HFFc6 (cell line): Measurements from ENCODE around the gene ABI1. TPM values are rescaled to one million over a fixed set of nuclear protein-coding genes. Genes with fewer than 3 reads are reported as not detected.

ENCODE experiments used
- DNase-seq: peaks from one replicate; pipeline ENCODE4 v3.0.0-alpha.2; 2018
- H3K27ac Mint-ChIP-seq: 2 replicates; pipeline ENCODE4 v1.8.0; 2020; ENCODE audit warnings: mild to moderate bottlenecking, mixed read lengths
- H3K27me3 Mint-ChIP-seq: 2 replicates; pipeline ENCODE4 v1.8.0; 2021; ENCODE audit warnings: mild to moderate bottlenecking, moderate library complexity, mixed read lengths; ENCODE audit not compliant: insufficient read depth
- H3K36me3 Mint-ChIP-seq: 2 replicates; pipeline ENCODE4 v1.8.0; 2021; ENCODE audit warnings: low read depth, mixed read lengths
- H3K4me1 Mint-ChIP-seq: 2 replicates; pipeline ENCODE4 v1.8.0; 2020; ENCODE audit warnings: low read depth, mixed read lengths
- H3K4me3 Mint-ChIP-seq: 2 replicates; pipeline ENCODE4 v1.8.0; 2020; ENCODE audit warnings: mild to moderate bottlenecking, moderate library complexity, mixed read lengths
- H3K9me3 Mint-ChIP-seq: 2 replicates; pipeline ENCODE4 v1.8.0; 2020; ENCODE audit warnings: mild to moderate bottlenecking, mixed read lengths
- CTCF ChIP-seq: fragments of 200-600 bp; sonication (generic); IDR thresholded peaks from 2 replicates; pipeline ENCODE4 v1.5.0; 2021; ENCODE audit warnings: antibody characterized with exemption, mild to moderate bottlenecking
- total RNA-seq, 6 experiments: library from RNA; stranded (reverse); fragmentation: NEBNext Ultra II Directional; extraction: Animal tissue kit (Norgen Biotek cat#: 25700); gene quantifications; 2 replicates in 1 of 6; 3 replicates in 5 of 6; pipeline ENCODE4 v1.2.3, GENCODE V29; 2021

Gene ABI1
- total RNA-seq, 6 experiments from 2014 or later, result 48.0 to 56.5 (median 53.3) TPM

GRCh38 chr10:26738301-26738911 lies 122.4 kb downstream of the ABI1 start:
- no peak for DNase-seq
- Mint-ChIP-seq H3K9me3 (no peaks in the 10 kb centered on the region), H3K4me3 (no peak overlapping the region), H3K36me3 (peaks cover 28% of the 10 kb centered on the region), H3K27me3 (peaks cover 2% of the 10 kb centered on the region; the same call in 1 of the 2 replicates), H3K4me1 (peaks cover 6% of the 10 kb centered on the region), H3K27ac (0 out of 2 replicates have a peak overlapping the region, but pooled peaks have one; percentile 9)
- no peak for TF ChIP-seq CTCF

- peaks cover 2% of the 10 kb centered on the region; the same call in 1 of the 2 replicates for H3K27me3 Mint-ChIP-seq
- no peaks in the 10 kb centered on the region for H3K9me3 Mint-ChIP-seq
- no peak for TF ChIP-seq CTCF
- peaks cover 23% of the 10 kb centered on the region for H3K36me3 Mint-ChIP-seq
- H3K4me3 Mint-ChIP-seq, result no peak overlapping the region
- H3K27ac Mint-ChIP-seq, result 0 out of 2 replicates have a peak overlapping the region, but pooled peaks have one; percentile 9
- no peaks in the 10 kb centered on the region for H3K4me1 Mint-ChIP-seq
- no peak for DNase-seq
Measured at GRCh38 chr10:26737730-26738129, 123.0 kb downstream of the ABI1 start.

- TF ChIP-seq CTCF, result no peak
- no peak for DNase-seq
- H3K27ac Mint-ChIP-seq, result no peak overlapping the region
- no peak overlapping the region for H3K4me3 Mint-ChIP-seq
- H3K4me1 Mint-ChIP-seq, result no peaks in the 10 kb centered on the region
- peaks cover 12% of the 10 kb centered on the region; the same call in 1 of the 2 replicates for H3K36me3 Mint-ChIP-seq
- H3K27me3 Mint-ChIP-seq, result no peaks in the 10 kb centered on the region
- H3K9me3 Mint-ChIP-seq, result no peaks in the 10 kb centered on the region
Measured at GRCh38 chr10:26735435-26735834, 125.3 kb downstream of the ABI1 start.

GRCh38 chr10:26733750-26734568 lies 126.8 kb downstream of the ABI1 start:
- TF ChIP-seq CTCF, result no peak
- no peak overlapping the region for H3K27ac Mint-ChIP-seq
- H3K4me3 Mint-ChIP-seq, result no peak overlapping the region
- H3K27me3 Mint-ChIP-seq, result no peaks in the 10 kb centered on the region
- H3K4me1 Mint-ChIP-seq, result no peaks in the 10 kb centered on the region
- H3K9me3 Mint-ChIP-seq, result no peaks in the 10 kb centered on the region
- 0 out of 2 replicates have a peak, but pooled peaks cover 5% of the 10 kb centered on the region for H3K36me3 Mint-ChIP-seq
- no peak for DNase-seq

- no peaks in the 10 kb centered on the region; the same call in 1 of the 2 replicates for H3K4me1 Mint-ChIP-seq
- H3K4me3 Mint-ChIP-seq, result no peak overlapping the region
- DNase-seq, result no peak
- H3K27me3 Mint-ChIP-seq, result no peaks in the 10 kb centered on the region
- TF ChIP-seq CTCF, result no peak
- no peaks in the 10 kb centered on the region for H3K9me3 Mint-ChIP-seq
- peaks cover 12% of the 10 kb centered on the region; the same call in 1 of the 2 replicates for H3K36me3 Mint-ChIP-seq
- H3K27ac Mint-ChIP-seq, result no peak overlapping the region
Measured at GRCh38 chr10:26730552-26730951, 130.2 kb downstream of the ABI1 start.
